Panc1 (cell line): ENCODE results near the gene CCDC197. TPM values are rescaled to one million over a fixed set of nuclear protein-coding genes. Genes with fewer than 3 reads are reported as not detected.

Source experiments
- ATAC-seq: fragments of 200-7000 bp; cut with Tn5 transposase; 2 replicates; pipeline ENCODE4 v1.9.1; 2020; ENCODE audit warnings: mild to moderate bottlenecking, moderate library complexity
- BruUV-seq: library from RNA; stranded (reverse); fragments of 400-500 nt; replicated peaks from 2 replicates; lab custom pipeline; 2021; lab: Mats Ljungman, UMichigan
- CTCF ChIA-PET: fragments of 300-600 bp; sonication (Branson Sonifier 250); formaldehyde crosslinking; loops from one replicate; lab custom pipeline; 2022; ENCODE audit warnings: antibody characterized with exemption; lab: Charles Lee
- POLR2A ChIA-PET: fragments of 300-600 bp; sonication (Branson Sonifier 250); formaldehyde crosslinking; loops from one replicate; lab custom pipeline; 2022; ENCODE audit warnings: antibody characterized with exemption; lab: Charles Lee
- DNase-seq: peaks from one replicate; pipeline ENCODE4 v3.0.0-alpha.2; 2010; ENCODE audit warnings: low read depth, low spot score
- H3K27ac ChIP-seq: 2 replicates; pipeline ENCODE4 v1.5.1; 2011; ENCODE audit warnings: mild to moderate bottlenecking, low read length, inconsistent platforms
- H3K27me3 ChIP-seq: fragments of 200-500 bp; sonication (Bioruptor generic); 2 replicates; pipeline ENCODE4 v1.6.0; 2014; ENCODE audit warnings: low read length, inconsistent platforms; ENCODE audit not compliant: control insufficient read depth, insufficient read depth
- H3K36me3 ChIP-seq: fragments of 200-500 bp; sonication (Bioruptor generic); 2 replicates; pipeline ENCODE4 v1.5.1; 2014; ENCODE audit warnings: inconsistent platforms, mild to moderate bottlenecking, low read length, moderate library complexity; ENCODE audit not compliant: control insufficient read depth, insufficient read depth
- H3K4me1 ChIP-seq: 2 replicates; pipeline ENCODE4 v1.5.1; 2011; ENCODE audit warnings: inconsistent platforms, mild to moderate bottlenecking, low read length, moderate library complexity; ENCODE audit not compliant: control insufficient read depth, insufficient read depth
- H3K4me3 ChIP-seq, 2 experiments: 2 replicates each; pipeline ENCODE4 v1.5.1; 2011 to 2012; ENCODE audit warnings: low read depth in 2 of 2, low read length in 2 of 2, mild to moderate bottlenecking in 2 of 2, inconsistent platforms in 1 of 2, moderate library complexity in 1 of 2
- H3K9me3 ChIP-seq: fragments of 200-500 bp; sonication (Bioruptor generic); 2 replicates; pipeline ENCODE4 v1.5.1; 2014; ENCODE audit warnings: low read depth, mild to moderate bottlenecking, inconsistent platforms, low read length, moderate library complexity; ENCODE audit not compliant: control insufficient read depth, insufficient read depth
- CTCF ChIP-seq: fragments of 450-650 bp; IDR thresholded peaks from 2 replicates; pipeline ENCODE4 v1.5.1; 2017; ENCODE audit warnings: mild to moderate bottlenecking
- POLR2AphosphoS5 ChIP-seq: IDR thresholded peaks from 2 replicates; pipeline ENCODE4 v1.6.1; 2012; ENCODE audit warnings: mild to moderate bottlenecking, low read depth, low read length, moderate library complexity
- REST ChIP-seq, 2 experiments: IDR thresholded peaks; 2 replicates each; pipeline ENCODE4 v1.6.1; 2011 to 2012; ENCODE audit warnings: low read depth in 2 of 2, control low read depth in 1 of 2, low read length in 1 of 2, mild to moderate bottlenecking in 1 of 2, moderate library complexity in 1 of 2; ENCODE audit not compliant: insufficient read depth in 1 of 2
- SIN3A ChIP-seq: IDR thresholded peaks from 2 replicates; pipeline ENCODE4 v1.6.1; 2012; ENCODE audit warnings: low read depth, mild to moderate bottlenecking, low read length, moderate library complexity, borderline replicate concordance; ENCODE audit not compliant: insufficient read depth
- TCF7L2 ChIP-seq: IDR thresholded peaks from 2 replicates; pipeline ENCODE4 v1.6.1; 2011; ENCODE audit warnings: mild to moderate bottlenecking, low read depth, low read length, inconsistent platforms
- in situ Hi-C: cut with HindIII; loops from 2 replicates; pipeline ENCODE4 v1.10.0; 2016; ENCODE audit warnings: low sequenced_read_pairs, low pct_unique_long_range_greater_than_20kb
- intact Hi-C: fragments of 100-400 bp; cut with micrococcal nuclease; formaldehyde crosslinking; loops from one replicate; pipeline ENCODE4 v1.10.0; 2022; ENCODE audit not compliant: unreplicated experiment
- total RNA-seq: library from RNA; stranded (reverse); gene quantifications from one replicate; pipeline ENCODE4 v1.2.1, GENCODE V29; 2021; ENCODE audit not compliant: unreplicated experiment

CCDC197 gene
- total RNA-seq, 1 experiment from 2014 or later, result not detected

GRCh38 chr14:94030571-94030970 is 33.5 kb downstream of the CCDC197 start:
- Histone ChIP-seq H3K4me1 (peaks cover 20% of the 10 kb centered on the region), H3K9me3 (no peaks in the 10 kb centered on the region; the same call in 1 of the 2 replicates), H3K4me3 (no peak overlapping the region), H3K27me3 (no peaks in the 10 kb centered on the region), H3K27ac (no peak overlapping the region), H3K36me3 (no peaks in the 10 kb centered on the region)
- in situ Hi-C loops, result no loop called here
- DNase-seq (no peak), ATAC-seq (no peak)
- intact Hi-C loops, result no loop called here
- TF ChIP-seq REST (IDR thresholded peaks at IDR 0.05; ENCODE audit: insufficient read depth in 1 of 2, low read depth in 2 of 2, low read length in 1 of 2) (no peak), SIN3A (no peak), TCF7L2 (no peak), CTCF (no peak), POLR2AphosphoS5 (no peak)
- ChIA-PET POLR2A (no interaction called here), CTCF (no interaction called here)
- BruUV-seq, result no TSS peak

GRCh38 chr14:94031161-94031882 is 34.2 kb downstream of the CCDC197 start:
- H3K27ac ChIP-seq, result no peak overlapping the region
- peaks cover 20% of the 10 kb centered on the region for H3K4me1 ChIP-seq
- no peak for TF ChIP-seq CTCF
- no peak for TF ChIP-seq REST (IDR thresholded peaks at IDR 0.05; ENCODE audit: insufficient read depth in 1 of 2, low read depth in 2 of 2, low read length in 1 of 2)
- no peak for TF ChIP-seq SIN3A
- no peak for TF ChIP-seq POLR2AphosphoS5
- no peak for TF ChIP-seq TCF7L2
- no TSS peak for BruUV-seq
- POLR2A ChIA-PET, result no interaction called here
- H3K9me3 ChIP-seq, result no peaks in the 10 kb centered on the region; the same call in 1 of the 2 replicates
- DNase-seq, result no peak
- H3K36me3 ChIP-seq, result no peaks in the 10 kb centered on the region
- in situ Hi-C loops, result no loop called here
- CTCF ChIA-PET, result no interaction called here
- H3K4me3 ChIP-seq, result no peak overlapping the region
- no peaks in the 10 kb centered on the region for H3K27me3 ChIP-seq
- intact Hi-C loops, result no loop called here
- no peak for ATAC-seq
